PC-9 (cell line): ENCODE results near the gene TNFSF11.

Experiments used
- EZH2 ChIP-seq: fragments of 200-600 bp; sonication (generic); IDR thresholded peaks from 2 replicates; pipeline ENCODE4 v1.8.0; 2017; ENCODE audit warnings: antibody characterized with exemption, low read depth
- TF ChIP-seq, protein P1 (sequence below): fragments of 200-600 bp; sonication (generic); conservative IDR thresholded peaks from 2 replicates; pipeline ENCODE4 v1.6.1; 2017; ENCODE audit warnings: mixed run types, antibody characterized with exemption, mild to moderate bottlenecking, moderate library complexity

DNA sequence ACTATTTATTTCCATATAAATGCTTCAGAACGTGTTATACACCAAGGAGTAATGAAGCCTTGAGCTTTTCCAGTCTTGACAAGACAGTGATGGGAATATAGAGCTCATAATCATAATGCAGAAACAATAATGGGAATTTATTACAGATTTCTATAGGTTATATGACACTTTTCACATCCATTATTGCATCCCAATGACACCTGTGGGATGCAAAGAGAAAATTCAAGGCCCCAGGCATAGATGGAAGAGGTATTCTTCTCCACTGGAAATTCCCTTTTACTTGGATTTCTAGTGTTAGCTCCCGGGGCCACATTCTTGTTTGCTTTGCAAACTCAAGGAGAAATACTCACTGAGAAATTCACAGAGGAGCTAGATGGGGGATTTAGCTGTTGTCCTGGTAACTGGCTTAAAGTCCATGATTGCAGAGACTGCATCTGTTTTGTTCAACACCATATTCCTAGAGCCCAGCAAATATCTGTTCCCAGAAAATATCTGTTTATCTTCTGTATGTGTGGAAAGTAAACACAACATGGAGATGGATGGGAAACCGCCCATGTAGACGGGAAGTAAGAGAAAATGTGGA is 30.6 kb upstream of the TNFSF11 start:
- no peak for TF ChIP-seq EZH2
- TF ChIP-seq, protein P1, sequence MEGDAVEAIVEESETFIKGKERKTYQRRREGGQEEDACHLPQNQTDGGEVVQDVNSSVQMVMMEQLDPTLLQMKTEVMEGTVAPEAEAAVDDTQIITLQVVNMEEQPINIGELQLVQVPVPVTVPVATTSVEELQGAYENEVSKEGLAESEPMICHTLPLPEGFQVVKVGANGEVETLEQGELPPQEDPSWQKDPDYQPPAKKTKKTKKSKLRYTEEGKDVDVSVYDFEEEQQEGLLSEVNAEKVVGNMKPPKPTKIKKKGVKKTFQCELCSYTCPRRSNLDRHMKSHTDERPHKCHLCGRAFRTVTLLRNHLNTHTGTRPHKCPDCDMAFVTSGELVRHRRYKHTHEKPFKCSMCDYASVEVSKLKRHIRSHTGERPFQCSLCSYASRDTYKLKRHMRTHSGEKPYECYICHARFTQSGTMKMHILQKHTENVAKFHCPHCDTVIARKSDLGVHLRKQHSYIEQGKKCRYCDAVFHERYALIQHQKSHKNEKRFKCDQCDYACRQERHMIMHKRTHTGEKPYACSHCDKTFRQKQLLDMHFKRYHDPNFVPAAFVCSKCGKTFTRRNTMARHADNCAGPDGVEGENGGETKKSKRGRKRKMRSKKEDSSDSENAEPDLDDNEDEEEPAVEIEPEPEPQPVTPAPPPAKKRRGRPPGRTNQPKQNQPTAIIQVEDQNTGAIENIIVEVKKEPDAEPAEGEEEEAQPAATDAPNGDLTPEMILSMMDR: no peak
